ENCODE results near the gene FAAP24.
A peak's percentile ranks its signal among the peaks of the same experiment; 100 is the strongest.

FAAP24 gene

GRCh38 chr19:32976223-32976805 is 4.3 kb downstream of the FAAP24 start (continued):
- 0 out of 2 replicates have a peak, but pooled peaks have one; percentile 18 for TF ChIP-seq PRDM10 (tag by site-specific recombination; IDR thresholded peaks at IDR 0.05)
- no peak for TF ChIP-seq ZNF473 (tag by site-specific recombination; IDR thresholded peaks at IDR 0.05)
- no peak for TF ChIP-seq ZNF423 (tag by site-specific recombination; IDR thresholded peaks at IDR 0.05)
- TF ChIP-seq ZNF2 (tag by site-specific recombination; IDR thresholded peaks at IDR 0.05): 0 out of 2 replicates have a peak, but pooled peaks have one; percentile 47
- TF ChIP-seq ZFP69B (tag by site-specific recombination; IDR thresholded peaks at IDR 0.05): 0 out of 2 replicates have a peak, but pooled peaks have one; percentile 32
- peak; percentile 23; the same call in 1 of the 2 replicates for TF ChIP-seq IKZF3 (tag by site-specific recombination; IDR thresholded peaks at IDR 0.05)
- TF ChIP-seq ZEB2 (tag by site-specific recombination; IDR thresholded peaks at IDR 0.05): 0 out of 2 replicates have a peak, but pooled peaks have one; percentile 47
- TF ChIP-seq ZNF654 (tag by site-specific recombination; IDR thresholded peaks at IDR 0.05; ENCODE audit: low read depth): peak; percentile 95
- no peak for TF ChIP-seq ZNF623 (tag by site-specific recombination; IDR thresholded peaks at IDR 0.05)
- peak; percentile 81 for TF ChIP-seq ZNF677 (tag by site-specific recombination; IDR thresholded peaks at IDR 0.05)
- TF ChIP-seq ZNF660 (tag by site-specific recombination; IDR thresholded peaks at IDR 0.05): peak; percentile 91
- no peak for TF ChIP-seq BCL11B (tag by site-specific recombination; IDR thresholded peaks at IDR 0.05; ENCODE audit: low read depth)

- Histone ChIP-seq H3K4me3 (ENCODE audit: low read depth, low read length) (no peak overlapping the region), H3K4me1 (ENCODE audit: control insufficient read depth, insufficient read depth, low read length) (peaks cover 3% of the 10 kb centered on the region; the same call in 1 of the 2 replicates), H3K9me3 (ENCODE audit: control insufficient read depth, insufficient read depth, low read depth, low read length) (no peaks in the 10 kb centered on the region), H3K36me3 (ENCODE audit: control insufficient read depth in 2 of 2, insufficient read depth in 1 of 2, low read length in 2 of 2) (peaks cover 47 to 56% of the 10 kb centered on the region in 2 experiments), H3K27ac (ENCODE audit: extremely low read depth, low read depth, low read length) (no peak overlapping the region)
- ChIA-PET CTCF (interaction anchor here (0.9 to 13.3 kb wide), 15 partner anchors 11 to 209 kb away, joined by 3 to 335 read pairs (median 8); no protein-coding TSS in a partner anchor), POLR2A (interaction anchor here (0.7 to 0.9 kb wide), 3 partner anchors 21 to 286 kb away, joined by 3 to 5 read pairs (median 3); partner anchors contain the start of gene NUDT19)
- TF ChIP-seq ZNF324 (tag by site-specific recombination; IDR thresholded peaks at IDR 0.05) (no peak), ZNF184 (tag by site-specific recombination; IDR thresholded peaks at IDR 0.05) (no peak), ZNF18 (tag by site-specific recombination; IDR thresholded peaks at IDR 0.05) (no peak), WT1 (tag by site-specific recombination; IDR thresholded peaks at IDR 0.05) (no peak), ZNF391 (tag by site-specific recombination; IDR thresholded peaks at IDR 0.05; ENCODE audit: borderline replicate concordance, low read depth) (no peak), ZNF747 (tag by site-specific recombination; IDR thresholded peaks at IDR 0.05) (no peak), ZNF596 (tag by site-specific recombination; IDR thresholded peaks at IDR 0.05) (no peak), RBAK (tag by site-specific recombination; IDR thresholded peaks at IDR 0.05) (no peak), ZEB2 (tag by site-specific recombination; IDR thresholded peaks at IDR 0.05) (no peak), ZNF274 (IDR thresholded peaks at IDR 0.05; ENCODE audit: low read length) (no peak), ZNF274 (tag by site-specific recombination; IDR thresholded peaks at IDR 0.05; ENCODE audit: borderline replicate concordance) (no peak), ZNF114 (tag by site-specific recombination; IDR thresholded peaks at IDR 0.05) (no peak)
Observed at GRCh38 chr19:32977280-32977679, 5.2 kb downstream of the FAAP24 start.

Measured in HEK293 (cell line).